ENCODE measurements around the gene NUDT3.
"Not testable (repeated sequence)": the region's sequence is repeated elsewhere in the genome, so short reads cannot be mapped to it uniquely, and the experiment has no call there.

NUDT3 gene

GRCh38 chr6:34393191-34393965 lies 909 bp upstream of the NUDT3 start:
- DNase-seq (ENCODE audit: low read depth in 3 of 3, low spot score in 1 of 3), result no peak

DNA sequence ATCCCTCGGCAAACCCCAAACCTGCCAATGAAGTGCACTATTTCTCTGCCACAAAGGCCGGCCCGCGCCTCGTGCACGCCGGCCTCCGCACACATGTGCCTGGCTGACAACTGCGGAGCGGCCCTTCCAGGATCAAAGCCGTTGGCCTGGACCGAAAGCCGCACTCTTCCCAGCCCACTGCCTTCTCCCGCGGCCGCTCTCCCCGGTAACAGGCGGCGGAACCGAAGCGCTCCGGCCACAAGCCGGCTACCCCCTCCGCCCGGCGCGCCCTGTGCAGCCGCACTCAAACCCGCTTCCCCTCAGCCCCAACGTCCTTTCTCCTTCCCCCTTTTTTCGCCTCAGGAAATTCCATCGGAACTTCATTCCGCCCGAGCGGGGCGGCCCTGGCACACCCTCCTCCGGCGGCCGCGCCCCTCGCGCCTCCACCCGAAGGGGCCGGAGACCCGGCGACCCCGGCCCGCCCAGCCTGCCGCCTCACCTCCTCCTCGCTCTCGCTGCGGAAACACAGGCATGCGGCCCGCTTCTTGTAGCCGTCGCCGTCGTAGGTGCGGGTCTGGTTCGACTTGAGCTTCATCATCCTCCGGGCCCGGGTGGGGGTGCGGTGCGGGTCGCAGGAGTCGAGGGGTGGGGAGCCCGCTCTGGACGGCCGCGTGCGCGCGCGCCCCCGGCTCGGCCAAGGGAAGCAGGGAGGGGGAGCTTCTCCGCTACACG lies 528 bp downstream of the NUDT3 start:
- peak; percentile 3 to 39 (median 11) for DNase-seq (ENCODE audit: low read depth in 3 of 3, low spot score in 1 of 3)

GRCh38 chr6:34391473-34391785 lies 1.0 kb downstream of the NUDT3 start:
- DNase-seq (ENCODE audit: low read depth in 3 of 3, low spot score in 1 of 3), result no peak

GRCh38 chr6:34390531-34391472 lies 1.7 kb downstream of the NUDT3 start:
- no peak for DNase-seq (ENCODE audit: low read depth in 3 of 3, low spot score in 1 of 3)

GRCh38 chr6:34389034-34389433 lies 3.4 kb downstream of the NUDT3 start:
- no peak for DNase-seq (ENCODE audit: low read depth in 3 of 3, low spot score in 1 of 3)

GRCh38 chr6:34388421-34388820 lies 4.0 kb downstream of the NUDT3 start:
- DNase-seq (ENCODE audit: low read depth in 3 of 3, low spot score in 1 of 3), result no peak

DNA sequence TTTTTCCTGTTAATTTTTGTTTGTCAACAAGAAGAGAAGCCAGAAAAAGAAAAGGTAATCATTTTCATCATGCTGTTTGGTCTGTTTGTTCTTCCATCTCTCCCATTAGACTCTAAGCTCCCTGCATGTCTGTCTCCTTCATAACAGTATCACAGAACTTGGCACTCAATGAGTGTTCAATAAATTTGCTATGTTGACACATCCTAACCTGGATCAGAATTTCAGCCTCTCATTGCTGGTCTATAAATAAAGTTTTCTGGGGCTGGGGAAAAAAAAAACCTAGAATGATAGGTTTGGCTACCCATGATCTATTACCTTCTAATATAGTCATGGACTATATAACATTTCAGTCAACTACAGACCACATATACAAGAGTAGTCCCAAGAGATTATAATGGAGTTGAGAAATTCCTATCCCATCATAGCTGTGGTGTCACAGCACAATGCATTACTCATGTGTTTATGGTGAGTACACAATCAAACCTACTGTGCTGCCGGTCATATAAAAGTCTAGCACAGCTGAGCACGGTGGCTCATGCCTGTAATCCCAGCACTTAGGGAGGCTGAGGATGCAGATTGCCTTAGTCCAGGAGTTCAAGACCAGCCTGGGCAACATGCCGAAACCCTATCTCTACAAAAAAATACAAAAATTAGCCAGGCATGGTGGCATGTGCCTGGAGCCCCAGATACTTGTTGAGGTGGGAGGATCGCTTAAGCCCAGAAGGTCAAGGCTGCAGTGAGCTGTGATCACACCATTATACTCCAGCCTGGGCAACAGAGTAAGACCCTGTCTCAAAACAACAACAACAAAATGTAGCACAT lies 5.9 kb downstream of the NUDT3 start:
- no peak for DNase-seq (ENCODE audit: low read depth in 3 of 3, low spot score in 1 of 3)

GRCh38 chr6:34385793-34386195 lies 6.7 kb downstream of the NUDT3 start:
- no peak for DNase-seq (ENCODE audit: low read depth in 3 of 3, low spot score in 1 of 3)

DNA sequence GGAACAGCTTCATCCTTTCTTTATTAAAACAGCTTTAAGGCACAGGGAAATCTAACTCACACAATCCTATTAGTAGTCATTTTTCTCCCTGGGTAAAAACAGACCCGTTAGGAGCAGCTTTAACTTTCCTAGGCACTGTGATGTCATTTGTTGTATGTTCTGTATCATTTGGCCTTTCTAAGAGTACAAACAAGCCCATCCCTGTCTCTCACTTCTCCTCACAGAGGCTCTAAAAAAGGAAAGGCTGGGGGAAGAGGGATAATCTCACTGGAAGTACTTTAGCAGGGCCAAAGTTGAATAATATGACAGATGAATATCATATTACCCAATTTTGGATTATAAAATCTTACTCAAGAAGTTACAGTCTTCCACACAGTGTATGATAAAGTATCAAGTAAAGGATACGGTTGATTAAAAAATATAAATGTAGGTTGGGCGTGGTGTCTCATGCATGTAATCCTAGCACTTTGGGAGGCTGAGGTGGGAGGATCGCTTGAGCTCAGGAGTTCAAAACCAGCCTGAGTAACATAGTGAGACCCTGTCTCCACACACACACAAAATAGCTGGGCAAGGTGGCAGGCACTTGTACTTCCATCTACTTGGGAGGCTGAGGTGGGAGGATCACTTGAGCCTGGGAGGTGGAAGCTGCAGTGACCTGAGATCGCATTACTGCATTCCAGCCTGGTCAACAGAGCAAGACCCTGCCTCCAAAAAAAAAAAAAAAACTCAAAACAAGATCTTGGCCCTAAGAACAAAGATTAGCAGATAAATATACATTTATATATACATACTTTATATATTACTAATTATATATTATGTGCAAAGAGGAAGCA lies 7.9 kb downstream of the NUDT3 start:
- no peak for DNase-seq (ENCODE audit: low read depth in 3 of 3, low spot score in 1 of 3)

GRCh38 chr6:34383656-34384320 lies 8.7 kb downstream of the NUDT3 start:
- no peak for DNase-seq (ENCODE audit: low read depth in 3 of 3, low spot score in 1 of 3)

DNA sequence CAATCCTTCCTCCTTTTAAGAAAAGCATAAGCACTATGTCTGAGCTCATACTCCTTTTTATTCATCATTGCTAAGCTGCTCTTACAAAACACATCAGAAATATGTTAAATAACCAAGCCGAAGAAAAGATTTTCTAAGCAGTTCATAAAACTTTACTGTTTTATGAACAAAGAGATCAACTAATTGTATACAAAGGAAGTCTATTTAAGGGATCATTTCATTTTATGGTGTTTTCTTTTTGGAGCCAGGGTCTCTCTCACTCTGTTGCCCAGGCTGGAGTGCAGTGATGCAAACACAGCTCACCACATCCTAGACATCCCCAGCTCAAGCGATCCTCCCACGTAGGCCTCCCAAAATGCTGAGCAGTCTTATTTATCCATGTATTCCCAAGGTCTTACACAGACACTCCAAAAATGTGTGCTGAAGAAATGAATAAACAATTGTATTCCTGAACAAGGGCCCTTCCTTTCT lies 9.3 kb downstream of the NUDT3 start:
- DNase-seq (ENCODE audit: low read depth in 3 of 3, low spot score in 1 of 3), result no peak

- DNase-seq (ENCODE audit: low read depth in 3 of 3, low spot score in 1 of 3), result no peak
These were observed 11.4 kb downstream of the NUDT3 start for GRCh38 chr6:34381081-34381480.

DNA sequence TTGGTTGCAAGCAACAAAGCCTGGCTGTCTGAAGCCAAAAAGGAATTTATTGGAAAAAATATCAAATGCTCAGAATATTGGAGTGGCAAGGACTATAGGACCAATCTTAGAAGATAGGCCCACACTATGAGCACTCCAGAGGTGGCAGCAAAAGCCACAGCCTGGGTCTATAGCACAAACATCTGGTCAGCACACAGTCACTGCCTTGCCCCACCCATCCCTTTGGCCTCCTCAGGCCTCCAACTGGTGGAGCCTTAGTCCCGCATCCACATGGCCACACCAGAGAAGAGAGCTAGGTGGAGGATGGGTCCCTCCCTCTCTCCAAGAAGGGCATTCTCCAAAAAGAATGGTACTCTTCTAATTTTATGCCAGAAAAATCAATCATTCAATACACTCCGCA lies 14.0 kb downstream of the NUDT3 start:
- no peak for DNase-seq (ENCODE audit: low read depth in 3 of 3, low spot score in 1 of 3)

DNA sequence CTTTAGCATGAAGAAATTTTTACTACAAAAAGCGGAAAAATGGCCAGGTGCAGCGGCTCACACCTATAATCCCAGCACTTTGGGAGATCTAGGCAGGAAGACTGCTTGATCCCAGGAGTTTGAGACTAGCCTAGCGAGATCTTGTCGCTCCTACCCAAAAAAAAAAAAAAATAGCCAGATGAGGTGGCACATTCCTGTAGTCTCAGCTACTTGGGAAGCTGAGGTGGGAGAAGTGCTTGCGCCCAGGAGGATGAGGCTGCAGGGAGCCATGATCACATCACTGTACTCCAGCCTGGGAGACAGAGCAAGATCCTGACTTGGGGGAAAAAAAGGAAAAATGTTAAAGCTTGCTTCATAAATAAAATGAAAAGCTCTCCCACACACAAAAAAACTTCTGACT lies 14.5 kb downstream of the NUDT3 start:
- no peak for DNase-seq (ENCODE audit: low read depth in 3 of 3, low spot score in 1 of 3)

DNA sequence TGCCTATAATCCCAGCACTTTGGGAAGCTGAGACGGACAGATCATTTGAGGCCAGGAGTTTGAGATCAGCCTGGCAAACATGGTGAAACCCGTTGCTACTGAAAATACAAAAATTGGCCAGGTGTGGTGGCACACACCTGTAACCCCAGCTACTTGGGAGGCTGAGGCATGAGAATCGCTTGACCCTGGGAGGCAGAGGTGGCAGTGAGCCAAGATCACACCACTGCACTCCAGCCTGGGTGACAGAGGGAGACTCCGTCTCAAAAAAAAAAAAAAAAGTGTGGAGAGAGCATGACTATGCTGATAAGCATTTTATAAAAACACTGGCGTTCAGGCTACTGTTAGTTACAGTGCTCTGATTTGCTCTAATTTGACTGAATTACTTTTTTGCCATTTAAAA lies 14.9 kb downstream of the NUDT3 start:
- not testable (repeated sequence) for DNase-seq (ENCODE audit: low read depth in 3 of 3, low spot score in 1 of 3)

DNA sequence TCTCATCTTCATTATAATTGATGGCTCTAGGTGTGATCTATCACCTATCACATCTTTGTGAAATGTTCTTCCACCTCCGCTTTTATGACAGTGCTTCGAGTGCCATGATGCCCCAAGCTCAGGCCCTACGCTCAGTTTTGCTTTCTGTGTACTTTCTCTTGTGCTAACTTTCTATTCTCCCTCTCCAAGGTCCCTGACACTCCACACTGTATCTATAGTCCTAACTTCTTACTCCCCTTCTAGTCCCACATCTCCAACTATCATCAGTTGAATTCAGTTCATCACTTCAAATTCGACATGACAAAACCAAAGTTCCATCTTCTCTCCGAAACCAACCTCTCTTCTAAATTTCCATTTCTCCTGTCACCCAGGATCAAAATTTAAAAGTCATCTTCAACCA lies 16.6 kb downstream of the NUDT3 start:
- DNase-seq (ENCODE audit: low read depth in 3 of 3, low spot score in 1 of 3), result no peak

GRCh38 chr6:34374508-34374907 lies 18.0 kb downstream of the NUDT3 start:
- no peak for DNase-seq (ENCODE audit: low read depth in 3 of 3, low spot score in 1 of 3)

GRCh38 chr6:34374069-34374468 lies 18.4 kb downstream of the NUDT3 start:
- no peak for DNase-seq (ENCODE audit: low read depth in 3 of 3, low spot score in 1 of 3)

GRCh38 chr6:34373511-34373910 lies 19.0 kb downstream of the NUDT3 start:
- no peak for DNase-seq (ENCODE audit: low read depth in 3 of 3, low spot score in 1 of 3)

Data from stimulated activated CD4-positive, alpha-beta T cell treated with anti-CD3 and anti-CD28 coated beads, TNF-alpha, amount 100 ng/mL, for 1 hour (primary cell).